ENCODE measurements around the gene AP3B2.

GRCh38 chr15:82712036-82712435 is 2.4 kb upstream of the AP3B2 start:
- no peak for TF ChIP-seq CTCF (IDR thresholded peaks at IDR 0.05)
- no peak for TF ChIP-seq EP300 (IDR thresholded peaks at IDR 0.05)
- no peak for TF ChIP-seq POLR2A (IDR thresholded peaks at IDR 0.05)
